CD4-positive, alpha-beta T cell (primary cell): ENCODE data around the gene DACT2. TPM values are rescaled to one million over a fixed set of nuclear protein-coding genes. Genes with fewer than 3 reads are reported as not detected.

ENCODE experiments used
- ATAC-seq: fragments of 200-7000 bp; cut with Tn5 transposase; one replicate; pipeline ENCODE4 v1.10.0; 2022; ENCODE audit warnings: mild to moderate bottlenecking; ENCODE audit not compliant: poor library complexity
- CTCF ChIA-PET: fragments of 350-600 bp; sonication (Branson Sonifier 250); formaldehyde crosslinking; loops from one replicate; lab custom pipeline; 2021; ENCODE audit warnings: antibody characterized with exemption, inconsistent platforms; lab: Charles Lee
- POLR2A ChIA-PET: fragments of 350-600 bp; sonication (Branson Sonifier 250); formaldehyde crosslinking; loops from one replicate; lab custom pipeline; 2021; ENCODE audit warnings: antibody characterized with exemption, inconsistent platforms; lab: Charles Lee
- DNase-seq, 14 experiments: peaks; one replicate each; pipeline ENCODE4 v3.0.0-alpha.2; 2013 to 2020; ENCODE audit warnings: mixed read lengths in 2 of 14
- H3K27ac ChIP-seq, 2 donors: one replicate each; pipeline versions ENCODE4 v1.5.1 to v1.7.0; 2013; ENCODE audit warnings: low read length in 2 of 2, low read depth in 1 of 2, mild to moderate bottlenecking in 1 of 2
- H3K27me3 ChIP-seq, 2 experiments: 1 replicate in 1 of 2; 2 replicates in 1 of 2; pipeline versions ENCODE4 v1.6.1 to v1.7.0; 2013; ENCODE audit warnings: low read length in 2 of 2, control low read depth in 1 of 2, mild to moderate bottlenecking in 1 of 2, moderate library complexity in 1 of 2; ENCODE audit not compliant: insufficient read depth in 2 of 2, control insufficient read depth in 1 of 2
- H3K36me3 ChIP-seq: one replicate; pipeline ENCODE4 v1.6.1; 2013; ENCODE audit warnings: low read length, control low read depth; ENCODE audit not compliant: insufficient read depth
- H3K4me1 ChIP-seq: one replicate; pipeline ENCODE4 v1.6.1; 2013; ENCODE audit warnings: low read length, control low read depth; ENCODE audit not compliant: insufficient read depth
- H3K4me3 ChIP-seq: one replicate; pipeline ENCODE4 v1.5.1; 2013; ENCODE audit warnings: mild to moderate bottlenecking, low read length, moderate library complexity
- H3K9me3 ChIP-seq, 2 experiments: 1 replicate in 1 of 2; 2 replicates in 1 of 2; pipeline versions ENCODE4 v1.6.1 to v1.7.0; 2013; ENCODE audit warnings: low read length in 2 of 2, mild to moderate bottlenecking in 2 of 2, control low read depth in 1 of 2, moderate library complexity in 1 of 2; ENCODE audit not compliant: control insufficient read depth in 1 of 2, insufficient read depth in 1 of 2
- H3K27ac Mint-ChIP-seq: one replicate; pipeline ENCODE4 v1.8.0; 2020; ENCODE audit warnings: mixed read lengths
- H3K27me3 Mint-ChIP-seq: one replicate; pipeline ENCODE4 v1.8.0; 2021; ENCODE audit warnings: mixed read lengths
- H3K36me3 Mint-ChIP-seq: one replicate; pipeline ENCODE4 v1.8.0; 2021; ENCODE audit warnings: low read depth, mixed read lengths
- H3K4me1 Mint-ChIP-seq: one replicate; pipeline ENCODE4 v1.8.0; 2021; ENCODE audit warnings: low read depth, mixed read lengths
- H3K4me3 Mint-ChIP-seq: one replicate; pipeline ENCODE4 v1.8.0; 2020; ENCODE audit warnings: mild to moderate bottlenecking, mixed read lengths
- H3K9me3 Mint-ChIP-seq: one replicate; pipeline ENCODE4 v1.8.0; 2020; ENCODE audit warnings: mixed read lengths
- intact Hi-C, 2 experiments: fragments of 100-400 bp; cut with DNase I in 1 of 2; cut with micrococcal nuclease in 1 of 2; formaldehyde crosslinking; loops; one replicate each; pipeline versions ENCODE4 v1.15.1 to v1.9.0; 2023 to 2025; cut with DNase I, micrococcal nuclease
- total RNA-seq, 174 experiments: library from RNA in 2 of 174; stranded (reverse) in 2 of 174; gene quantifications; one replicate each; pipeline ENCODE4 v1.2.3 and lab custom pipeline; 2021 to 2026
- TF ChIP-seq, protein P1 (sequence below): fragments of 200-600 bp; IDR thresholded peaks from one replicate; pipeline ENCODE4 v1.8.0; 2022; ENCODE audit warnings: antibody characterized with exemption, mild to moderate bottlenecking

Gene DACT2
- total RNA-seq, 2 experiments from 2014 or later: not detected

DNA sequence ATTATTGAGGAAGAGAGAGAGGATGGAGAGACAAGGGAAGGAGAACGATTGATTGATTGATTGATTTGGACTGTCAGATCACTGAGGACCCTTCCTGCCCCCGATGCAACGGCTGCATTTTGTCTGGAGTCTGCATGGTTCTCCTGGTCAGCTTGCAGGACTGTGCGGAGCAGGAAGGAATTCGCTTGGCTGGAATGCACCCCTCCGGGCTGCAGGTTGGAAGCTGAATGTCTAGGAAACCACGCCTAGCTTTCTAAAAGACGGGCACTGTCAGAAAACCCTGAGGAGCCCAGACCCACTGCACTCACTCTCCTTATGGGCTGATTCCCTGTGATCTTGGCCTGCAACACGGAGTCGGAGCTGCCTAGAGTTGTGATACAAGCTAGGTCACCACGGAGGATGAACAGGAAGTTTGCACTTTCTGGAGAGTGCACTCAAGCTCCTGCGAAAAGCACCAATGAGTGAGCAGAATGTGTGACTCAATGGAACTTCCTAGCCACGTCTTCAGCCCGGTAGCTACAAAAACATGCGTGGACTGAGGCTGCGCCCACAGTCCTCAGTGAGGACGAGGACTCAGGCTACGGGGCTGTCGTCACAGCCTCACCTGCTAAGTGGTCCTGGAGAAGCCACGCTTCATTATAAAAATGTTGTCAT lies 14.4 kb downstream of the DACT2 start:
- DNase-seq (no peak), ATAC-seq (no peak)
- TF ChIP-seq, protein P1, sequence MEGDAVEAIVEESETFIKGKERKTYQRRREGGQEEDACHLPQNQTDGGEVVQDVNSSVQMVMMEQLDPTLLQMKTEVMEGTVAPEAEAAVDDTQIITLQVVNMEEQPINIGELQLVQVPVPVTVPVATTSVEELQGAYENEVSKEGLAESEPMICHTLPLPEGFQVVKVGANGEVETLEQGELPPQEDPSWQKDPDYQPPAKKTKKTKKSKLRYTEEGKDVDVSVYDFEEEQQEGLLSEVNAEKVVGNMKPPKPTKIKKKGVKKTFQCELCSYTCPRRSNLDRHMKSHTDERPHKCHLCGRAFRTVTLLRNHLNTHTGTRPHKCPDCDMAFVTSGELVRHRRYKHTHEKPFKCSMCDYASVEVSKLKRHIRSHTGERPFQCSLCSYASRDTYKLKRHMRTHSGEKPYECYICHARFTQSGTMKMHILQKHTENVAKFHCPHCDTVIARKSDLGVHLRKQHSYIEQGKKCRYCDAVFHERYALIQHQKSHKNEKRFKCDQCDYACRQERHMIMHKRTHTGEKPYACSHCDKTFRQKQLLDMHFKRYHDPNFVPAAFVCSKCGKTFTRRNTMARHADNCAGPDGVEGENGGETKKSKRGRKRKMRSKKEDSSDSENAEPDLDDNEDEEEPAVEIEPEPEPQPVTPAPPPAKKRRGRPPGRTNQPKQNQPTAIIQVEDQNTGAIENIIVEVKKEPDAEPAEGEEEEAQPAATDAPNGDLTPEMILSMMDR: no peak
- CTCF ChIA-PET: no interaction called here
- Mint-ChIP-seq H3K4me1 (no peaks in the 10 kb centered on the region), H3K36me3 (no peaks in the 10 kb centered on the region), H3K4me3 (no peak overlapping the region), H3K27me3 (peaks cover 6% of the 10 kb centered on the region), H3K27ac (no peak overlapping the region), H3K9me3 (no peaks in the 10 kb centered on the region)
- intact Hi-C loops: no loop called here
- POLR2A ChIA-PET: no interaction called here
- Histone ChIP-seq H3K27me3 (peaks cover 6% of the 10 kb centered on the region in 2 experiments), H3K4me3 (no peak overlapping the region), H3K4me1 (no peaks in the 10 kb centered on the region), H3K27ac (no peak overlapping the region), H3K9me3 (peaks cover 0 to 29% of the 10 kb centered on the region in 2 experiments), H3K36me3 (no peaks in the 10 kb centered on the region)

DNA sequence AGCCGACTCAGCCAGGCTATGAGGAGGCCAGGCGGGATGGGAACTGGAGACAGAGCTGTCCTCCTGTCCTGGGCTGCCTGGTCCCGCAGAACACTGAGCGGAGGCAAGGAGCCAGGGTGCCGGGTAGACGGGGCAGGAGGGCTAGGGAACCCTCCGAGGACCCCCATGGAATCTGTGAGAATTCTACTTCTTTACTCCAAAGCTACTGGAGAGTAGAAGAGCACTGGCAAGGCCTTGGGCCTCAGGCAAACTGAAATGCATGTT lies 14.9 kb downstream of the DACT2 start:
- H3K9me3 ChIP-seq: peaks cover 0 to 28% of the 10 kb centered on the region in 2 experiments
- Mint-ChIP-seq H3K9me3 (no peaks in the 10 kb centered on the region), H3K27ac (no peak overlapping the region), H3K27me3 (peaks cover 6% of the 10 kb centered on the region), H3K36me3 (no peaks in the 10 kb centered on the region), H3K4me3 (no peak overlapping the region), H3K4me1 (no peaks in the 10 kb centered on the region)
- H3K4me1 ChIP-seq: no peaks in the 10 kb centered on the region
- intact Hi-C loops: no loop called here
- DNase-seq (no peak), ATAC-seq (no peak)
- H3K4me3 ChIP-seq: no peak overlapping the region
- H3K36me3 ChIP-seq: no peaks in the 10 kb centered on the region
- H3K27ac ChIP-seq: no peak overlapping the region
- H3K27me3 ChIP-seq: peaks cover 6% of the 10 kb centered on the region in 2 experiments
- ChIA-PET POLR2A (no interaction called here), CTCF (no interaction called here)
- TF ChIP-seq, protein P1: no peak

DNA sequence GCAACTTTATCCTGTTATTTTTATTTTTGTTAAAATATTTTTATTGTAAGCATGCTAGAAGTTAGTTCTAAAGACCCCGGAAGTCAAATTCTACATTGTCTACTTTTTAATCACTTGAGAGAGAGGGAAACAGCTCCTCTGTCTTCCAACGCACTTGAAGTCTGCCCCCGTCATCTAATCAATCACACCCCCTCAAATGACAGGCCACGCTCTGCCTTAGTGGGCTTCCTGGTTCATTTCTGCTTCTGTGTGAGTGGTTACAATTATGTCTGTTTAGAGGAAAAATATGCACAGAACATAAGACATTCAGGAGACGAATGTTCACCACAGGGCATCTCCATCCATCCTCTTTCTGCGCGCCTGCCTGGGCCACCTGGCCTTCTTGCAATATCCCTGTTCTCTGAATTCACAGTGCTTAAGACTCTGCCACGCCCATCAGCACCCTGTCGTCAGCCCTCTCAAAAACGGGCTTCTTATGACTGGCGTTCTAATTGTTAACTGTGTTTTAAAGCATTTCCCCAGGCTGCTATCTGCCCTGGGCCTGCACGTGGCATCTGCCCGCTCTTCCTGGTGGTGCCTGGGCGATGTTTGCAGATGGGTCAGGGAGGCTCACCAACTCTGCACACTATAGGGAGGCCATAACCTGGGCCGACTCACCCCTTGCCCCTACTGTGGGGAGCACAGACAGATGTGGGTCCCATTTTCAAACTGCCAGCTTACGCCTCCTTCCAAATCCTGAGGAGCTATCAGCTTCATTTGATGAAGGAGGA lies 15.4 kb downstream of the DACT2 start:
- H3K36me3 ChIP-seq: no peaks in the 10 kb centered on the region
- no peak overlapping the region for H3K27ac ChIP-seq
- H3K4me1 Mint-ChIP-seq: no peaks in the 10 kb centered on the region
- no peaks in the 10 kb centered on the region for H3K4me1 ChIP-seq
- CTCF ChIA-PET: no interaction called here
- POLR2A ChIA-PET: no interaction called here
- no peaks in the 10 kb centered on the region for H3K36me3 Mint-ChIP-seq
- peaks cover 6% of the 10 kb centered on the region for H3K27me3 Mint-ChIP-seq
- DNase-seq (no peak), ATAC-seq (no peak)
- H3K27me3 ChIP-seq: peaks cover 6% of the 10 kb centered on the region in 2 experiments
- peaks cover 0 to 28% of the 10 kb centered on the region in 2 experiments for H3K9me3 ChIP-seq
- TF ChIP-seq, protein P1: no peak
- no peak overlapping the region for H3K4me3 ChIP-seq
- H3K9me3 Mint-ChIP-seq: no peaks in the 10 kb centered on the region
- intact Hi-C loops: no loop called here
- no peak overlapping the region for H3K4me3 Mint-ChIP-seq
- H3K27ac Mint-ChIP-seq: no peak overlapping the region
